DND-41 (cell line): ENCODE data around the gene TGM2.

ENCODE experiments used
- ATAC-seq: fragments of 200-7000 bp; cut with Tn5 transposase; 3 replicates; pipeline ENCODE4 v1.9.1; 2021; ENCODE audit warnings: low read depth; ENCODE audit not compliant: insufficient read depth
- DNase-seq: peaks from one replicate; pipeline ENCODE4 v3.0.0-alpha.2; 2020
- H2AFZ ChIP-seq: 2 replicates; pipeline ENCODE4 v1.6.0; 2012; ENCODE audit warnings: low read depth, low read length
- H3K27ac ChIP-seq: 2 replicates; pipeline ENCODE4 v1.5.1; 2012; ENCODE audit warnings: low read length, inconsistent platforms
- H3K27me3 ChIP-seq: fragments of 200-600 bp; sonication (generic); 2 replicates; pipeline ENCODE4 v1.6.0; 2012; ENCODE audit warnings: low read length, mild to moderate bottlenecking, inconsistent platforms; ENCODE audit not compliant: insufficient read depth, poor library complexity
- H3K36me3 ChIP-seq: 2 replicates; pipeline ENCODE4 v1.5.1; 2012; ENCODE audit warnings: low read length, inconsistent platforms; ENCODE audit not compliant: insufficient read depth
- H3K4me1 ChIP-seq: 2 replicates; pipeline ENCODE4 v1.5.1; 2012; ENCODE audit warnings: mild to moderate bottlenecking, low read length; ENCODE audit not compliant: insufficient read depth
- H3K4me2 ChIP-seq: 2 replicates; pipeline ENCODE4 v1.6.0; 2012; ENCODE audit warnings: mild to moderate bottlenecking, moderate library complexity, low read length, inconsistent platforms; ENCODE audit not compliant: insufficient read depth
- H3K4me3 ChIP-seq, 2 experiments: fragments of 200-600 bp in 1 of 2; shearing (Covaris generic) in 1 of 2; 2 replicates each; pipeline ENCODE4 v1.5.1; 2012 to 2016; ENCODE audit warnings: inconsistent platforms in 2 of 2, low read length in 2 of 2, mild to moderate bottlenecking in 2 of 2, low read depth in 1 of 2, moderate library complexity in 1 of 2
- H3K79me2 ChIP-seq: 2 replicates; pipeline ENCODE4 v1.6.0; 2012; ENCODE audit warnings: low read length, inconsistent platforms; ENCODE audit not compliant: insufficient read depth
- H3K9ac ChIP-seq: 2 replicates; pipeline ENCODE4 v1.6.0; 2012; ENCODE audit warnings: low read depth, mild to moderate bottlenecking, inconsistent platforms, low read length, moderate library complexity
- H3K9me3 ChIP-seq: 2 replicates; pipeline ENCODE4 v1.5.1; 2012; ENCODE audit warnings: low read length, moderate library complexity, mild to moderate bottlenecking, inconsistent platforms; ENCODE audit not compliant: insufficient read depth, severe bottlenecking
- H4K20me1 ChIP-seq: 2 replicates; pipeline ENCODE4 v1.6.0; 2012; ENCODE audit warnings: low read length; ENCODE audit not compliant: insufficient read depth
- CTCF ChIP-seq: IDR thresholded peaks from 2 replicates; pipeline ENCODE4 v1.5.1; 2012; ENCODE audit warnings: borderline replicate concordance, low read length, moderate library complexity, mild to moderate bottlenecking; ENCODE audit not compliant: poor library complexity, severe bottlenecking; ENCODE audit errors: extremely low read depth
- EZH2 ChIP-seq: IDR thresholded peaks from 3 replicates; pipeline ENCODE4 v1.6.1; 2012; ENCODE audit warnings: borderline replicate concordance, low read depth, mild to moderate bottlenecking, moderate library complexity, low read length, inconsistent platforms; ENCODE audit not compliant: severe bottlenecking

TGM2 gene

GRCh38 chr20:38145729-38146075 lies 19.4 kb downstream of the TGM2 start:
- Histone ChIP-seq H3K9me3 (no peaks in the 10 kb centered on the region), H2AFZ (no peak overlapping the region), H3K4me2 (no peak overlapping the region), H3K27me3 (peaks cover 21% of the 10 kb centered on the region), H3K79me2 (no peaks in the 10 kb centered on the region), H3K27ac (no peak overlapping the region), H4K20me1 (peaks cover 8% of the 10 kb centered on the region; the same call in 1 of the 2 replicates), H3K4me3 (no peak overlapping the region), H3K9ac (no peak overlapping the region), H3K4me1 (no peaks in the 10 kb centered on the region), H3K36me3 (no peaks in the 10 kb centered on the region)
- DNase-seq (no peak), ATAC-seq (no peak)
- TF ChIP-seq EZH2, result no peak
- no peak for TF ChIP-seq CTCF

GRCh38 chr20:38144974-38145728 lies 19.9 kb downstream of the TGM2 start:
- ATAC-seq (no peak), DNase-seq (no peak)
- H3K9me3 ChIP-seq, result no peaks in the 10 kb centered on the region
- no peak overlapping the region for H3K4me3 ChIP-seq
- no peaks in the 10 kb centered on the region for H3K36me3 ChIP-seq
- H3K79me2 ChIP-seq, result no peaks in the 10 kb centered on the region
- no peak overlapping the region for H2AFZ ChIP-seq
- TF ChIP-seq EZH2 (no peak), CTCF (no peak)
- peaks cover 21% of the 10 kb centered on the region for H3K27me3 ChIP-seq
- peaks cover 8% of the 10 kb centered on the region; the same call in 1 of the 2 replicates for H4K20me1 ChIP-seq
- no peak overlapping the region for H3K27ac ChIP-seq
- no peak overlapping the region for H3K4me2 ChIP-seq
- no peaks in the 10 kb centered on the region for H3K4me1 ChIP-seq
- H3K9ac ChIP-seq, result no peak overlapping the region

- Histone ChIP-seq H3K9me3 (no peaks in the 10 kb centered on the region), H3K9ac (no peak overlapping the region), H4K20me1 (peaks cover 8% of the 10 kb centered on the region; the same call in 1 of the 2 replicates), H3K4me3 (no peak overlapping the region), H3K79me2 (no peaks in the 10 kb centered on the region), H3K4me2 (no peak overlapping the region), H2AFZ (no peak overlapping the region), H3K27me3 (peaks cover 25% of the 10 kb centered on the region), H3K36me3 (no peaks in the 10 kb centered on the region), H3K27ac (no peak overlapping the region), H3K4me1 (no peaks in the 10 kb centered on the region)
- TF ChIP-seq EZH2 (no peak), CTCF (no peak)
- ATAC-seq (no peak), DNase-seq (no peak)
Observed at GRCh38 chr20:38144598-38144973, 20.5 kb downstream of the TGM2 start.
